Measurements from ENCODE around the gene GPD1L.
"Not testable (repeated sequence)": the region's sequence is repeated elsewhere in the genome, so short reads cannot be mapped to it uniquely, and the experiment has no call there.

The GPD1L gene

DNA sequence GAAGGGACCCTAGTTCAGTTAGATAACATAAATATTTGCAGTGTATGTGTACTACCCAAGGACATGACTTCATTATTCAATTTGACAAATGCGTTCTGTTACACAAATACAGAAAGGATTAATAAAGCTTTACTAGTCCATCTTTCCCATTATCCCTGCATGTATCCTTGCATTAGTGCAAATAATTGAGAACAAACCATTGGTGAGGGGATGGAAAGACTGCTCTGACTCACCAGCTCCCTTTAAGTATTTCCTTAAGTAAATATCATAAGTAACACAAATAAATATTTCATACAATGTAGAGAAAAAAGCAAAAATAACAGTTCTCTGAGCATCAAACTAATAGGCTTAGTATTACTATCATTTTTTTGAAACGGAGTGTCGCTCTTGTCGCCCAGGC lies 1.9 kb upstream of the GPD1L start:
- Histone ChIP-seq H3K4ac (ENCODE audit: low read length) (no peak overlapping the region), H4K8ac (ENCODE audit: low read depth, low read length) (no peak overlapping the region)

DNA sequence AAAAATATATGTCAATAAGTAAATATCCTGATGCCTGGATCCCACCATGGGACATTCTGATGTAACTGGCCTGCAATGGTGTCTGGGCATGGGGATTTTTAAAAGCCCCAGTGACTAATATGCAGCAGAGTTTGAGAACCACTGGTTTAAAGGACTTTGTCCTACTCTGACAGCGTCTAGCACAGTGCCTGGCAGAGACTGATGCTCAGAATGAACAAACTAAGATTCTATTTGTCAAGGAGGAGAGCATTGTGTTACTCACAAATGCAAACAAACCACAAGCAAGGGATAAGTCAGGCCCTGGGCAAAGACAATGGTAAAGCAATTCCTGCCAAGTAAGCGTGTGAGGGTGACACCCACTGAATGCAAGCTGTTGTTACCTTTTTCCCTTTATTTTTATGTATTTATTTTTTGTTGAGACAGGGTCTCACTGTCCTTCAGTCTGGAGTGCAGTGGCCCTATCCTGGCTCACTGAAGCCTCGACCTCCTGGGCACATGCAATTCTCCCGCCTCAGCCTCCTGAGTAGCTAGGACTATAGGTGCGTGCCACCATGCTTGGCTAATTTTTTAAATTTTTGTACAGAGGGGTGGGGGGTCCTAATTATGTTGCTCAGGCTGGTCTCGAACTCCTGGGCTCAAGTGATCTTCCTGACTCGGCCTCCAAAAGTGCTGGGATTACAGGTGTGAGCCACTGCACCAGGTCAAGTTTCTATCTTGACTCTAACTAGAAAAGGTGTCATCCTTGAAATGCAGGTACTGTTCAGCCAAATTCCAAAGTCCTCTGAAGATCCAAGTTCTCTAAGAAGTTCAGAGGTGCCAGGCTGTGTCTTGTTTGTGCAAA lies 909 bp upstream of the GPD1L start:
- Histone ChIP-seq H3K4me1 (ENCODE audit: control insufficient read depth in 2 of 2, insufficient read depth in 1 of 2, low read depth in 1 of 2, low read length in 2 of 2) (peaks cover 3% of the 10 kb centered on the region in 2 donors), H2AK5ac (ENCODE audit: low read depth, low read length) (no peak overlapping the region), H3K14ac (ENCODE audit: low read length) (peak overlapping the region; percentile 58), H2AFZ (ENCODE audit: low read length) (peak overlapping the region; percentile 99), H3K18ac (ENCODE audit: low read length) (peak overlapping the region; percentile 94), H4K91ac (ENCODE audit: low read depth, low read length, poor library complexity) (no peak overlapping the region), H3K36me3 (replicated peaks in 1 of 2; ENCODE audit: control insufficient read depth in 2 of 2, insufficient read depth in 2 of 2, low read length in 2 of 2) (no peaks in the 10 kb centered on the region), H3K9ac (ENCODE audit: low read depth, low read length, poor library complexity) (no peak overlapping the region), H3K9me3 (replicated peaks in 1 of 2; ENCODE audit: control insufficient read depth in 2 of 2, insufficient read depth in 1 of 2, low read depth in 1 of 2, low read length in 2 of 2) (peaks cover 6 to 7% of the 10 kb centered on the region in 2 donors), H4K8ac (ENCODE audit: low read depth, low read length) (peak overlapping the region; percentile 97), H2BK12ac (ENCODE audit: low read length) (peak overlapping the region; percentile 97), H3K27ac (replicated peaks; ENCODE audit: low read length) (no peak overlapping the region), H2BK15ac (ENCODE audit: low read length) (no peak overlapping the region), H2BK5ac (ENCODE audit: low read length) (no peak overlapping the region), H3K4me3 (ENCODE audit: low read length in 2 of 2) (peak overlapping the region in 1 of 2 donors; percentile 61), H3K79me1 (ENCODE audit: low read depth, low read length) (no peaks in the 10 kb centered on the region), H3K4me2 (ENCODE audit: insufficient read depth, low read length, poor library complexity, severe bottlenecking) (no peak overlapping the region), H3K27me3 (ENCODE audit: control insufficient read depth in 3 of 3, insufficient read depth in 3 of 3, low read depth in 1 of 3, low read length in 3 of 3) (peaks cover 0 to 29% (median 15%) of the 10 kb centered on the region in 3 experiments), H3K4ac (ENCODE audit: low read length) (no peak overlapping the region), H2BK120ac (ENCODE audit: low read depth, low read length) (no peak overlapping the region), H3K23ac (ENCODE audit: low read depth, low read length, poor library complexity) (no peak overlapping the region)
- WGBS, 2 donors (ENCODE audit: extremely low coverage in 2 of 2, insufficient read length in 2 of 2, insufficient replicate concordance in 1 of 2) = no CpG with 5 or more reads among the region's 7 CpGs
- no peak for DNase-seq (ENCODE audit: low spot score)

More for the DNA sequence above, 1.9 kb upstream of the GPD1L start:
- no peak overlapping the region for H2BK15ac ChIP-seq (ENCODE audit: low read length)
- H3K27me3 ChIP-seq (ENCODE audit: control insufficient read depth in 3 of 3, insufficient read depth in 3 of 3, low read depth in 1 of 3, low read length in 3 of 3) = peaks cover 0 to 25% (median 15%) of the 10 kb centered on the region in 3 experiments
- no CpG with 5 or more reads among the region's 4 CpGs for WGBS, 2 donors (ENCODE audit: extremely low coverage in 2 of 2, insufficient read length in 2 of 2, insufficient replicate concordance in 1 of 2)
- H3K4me1 ChIP-seq (ENCODE audit: control insufficient read depth in 2 of 2, insufficient read depth in 1 of 2, low read depth in 1 of 2, low read length in 2 of 2) = peaks cover 3% of the 10 kb centered on the region in 2 donors
- no peak overlapping the region for H3K18ac ChIP-seq (ENCODE audit: low read length)
- peaks cover 6 to 7% of the 10 kb centered on the region in 2 donors for H3K9me3 ChIP-seq (replicated peaks in 1 of 2; ENCODE audit: control insufficient read depth in 2 of 2, insufficient read depth in 1 of 2, low read depth in 1 of 2, low read length in 2 of 2)
- no peak overlapping the region for H2AK5ac ChIP-seq (ENCODE audit: low read depth, low read length)
- H3K23ac ChIP-seq (ENCODE audit: low read depth, low read length, poor library complexity) = no peak overlapping the region
- H2BK120ac ChIP-seq (ENCODE audit: low read depth, low read length) = no peak overlapping the region
- no peaks in the 10 kb centered on the region for H3K36me3 ChIP-seq (replicated peaks in 1 of 2; ENCODE audit: control insufficient read depth in 2 of 2, insufficient read depth in 2 of 2, low read length in 2 of 2)
- no peaks in the 10 kb centered on the region for H3K79me1 ChIP-seq (ENCODE audit: low read depth, low read length)
- no peak overlapping the region for H3K9ac ChIP-seq (ENCODE audit: low read depth, low read length, poor library complexity)
- H2BK12ac ChIP-seq (ENCODE audit: low read length) = no peak overlapping the region
- no peak for DNase-seq (ENCODE audit: low spot score)
- H4K91ac ChIP-seq (ENCODE audit: low read depth, low read length, poor library complexity) = no peak overlapping the region
- no peak overlapping the region for H3K4me3 ChIP-seq (ENCODE audit: low read length in 2 of 2)
- H3K4me2 ChIP-seq (ENCODE audit: insufficient read depth, low read length, poor library complexity, severe bottlenecking) = no peak overlapping the region
- no peak overlapping the region for H2AFZ ChIP-seq (ENCODE audit: low read length)
- no peak overlapping the region for H2BK5ac ChIP-seq (ENCODE audit: low read length)
- H3K14ac ChIP-seq (ENCODE audit: low read length) = no peak overlapping the region
- H3K27ac ChIP-seq (replicated peaks; ENCODE audit: low read length) = no peak overlapping the region

GRCh38 chr3:32106929-32107362 lies 526 bp downstream of the GPD1L start:
- no peaks in the 10 kb centered on the region for H3K36me3 ChIP-seq (replicated peaks in 1 of 2; ENCODE audit: control insufficient read depth in 2 of 2, insufficient read depth in 2 of 2, low read length in 2 of 2)
- peak overlapping the region; percentile 90 for H3K9ac ChIP-seq (ENCODE audit: low read depth, low read length, poor library complexity)
- H2AK5ac ChIP-seq (ENCODE audit: low read depth, low read length) = peak overlapping the region; percentile 47
- peak overlapping the region; percentile 61 to 91 for H3K4me3 ChIP-seq (ENCODE audit: low read length in 2 of 2)
- peak overlapping the region; percentile 25 for H4K8ac ChIP-seq (ENCODE audit: low read depth, low read length)
- H3K18ac ChIP-seq (ENCODE audit: low read length) = peak overlapping the region; percentile 83
- H3K23ac ChIP-seq (ENCODE audit: low read depth, low read length, poor library complexity) = peak overlapping the region; percentile 3
- peaks cover 2 to 6% of the 10 kb centered on the region in 2 donors for H3K9me3 ChIP-seq (replicated peaks in 1 of 2; ENCODE audit: control insufficient read depth in 2 of 2, insufficient read depth in 1 of 2, low read depth in 1 of 2, low read length in 2 of 2)
- peak overlapping the region; percentile 75 for H2BK120ac ChIP-seq (ENCODE audit: low read depth, low read length)
- H3K79me1 ChIP-seq (ENCODE audit: low read depth, low read length) = no peaks in the 10 kb centered on the region
- H3K14ac ChIP-seq (ENCODE audit: low read length) = no peak overlapping the region
- no peak overlapping the region for H3K4ac ChIP-seq (ENCODE audit: low read length)
- peak overlapping the region; percentile 99 for H2AFZ ChIP-seq (ENCODE audit: low read length)
- H3K27ac ChIP-seq (replicated peaks; ENCODE audit: low read length) = no peak overlapping the region
- no peak overlapping the region for H4K91ac ChIP-seq (ENCODE audit: low read depth, low read length, poor library complexity)
- peak overlapping the region; percentile 0 for H2BK5ac ChIP-seq (ENCODE audit: low read length)
- no peak for DNase-seq (ENCODE audit: low spot score)
- peaks cover 3% of the 10 kb centered on the region in 2 donors for H3K4me1 ChIP-seq (ENCODE audit: control insufficient read depth in 2 of 2, insufficient read depth in 1 of 2, low read depth in 1 of 2, low read length in 2 of 2)
- peaks cover 0 to 29% (median 15%) of the 10 kb centered on the region in 3 experiments for H3K27me3 ChIP-seq (ENCODE audit: control insufficient read depth in 3 of 3, insufficient read depth in 3 of 3, low read depth in 1 of 3, low read length in 3 of 3)
- no CpG with 5 or more reads among the region's 36 CpGs for WGBS, 2 donors (ENCODE audit: extremely low coverage in 2 of 2, insufficient read length in 2 of 2, insufficient replicate concordance in 1 of 2)
- no peak overlapping the region for H2BK12ac ChIP-seq (ENCODE audit: low read length)
- peak overlapping the region; percentile 94 for H3K4me2 ChIP-seq (ENCODE audit: insufficient read depth, low read length, poor library complexity, severe bottlenecking)
- H2BK15ac ChIP-seq (ENCODE audit: low read length) = no peak overlapping the region

- H3K36me3 ChIP-seq (replicated peaks in 1 of 2; ENCODE audit: control insufficient read depth in 2 of 2, insufficient read depth in 2 of 2, low read length in 2 of 2); H4K8ac ChIP-seq (ENCODE audit: low read depth, low read length); H3K79me1 ChIP-seq (ENCODE audit: low read depth, low read length); H3K18ac ChIP-seq (ENCODE audit: low read length); H3K14ac ChIP-seq (ENCODE audit: low read length); DNase-seq (ENCODE audit: low spot score); H3K4me1 ChIP-seq (ENCODE audit: control insufficient read depth in 2 of 2, insufficient read depth in 1 of 2, low read depth in 1 of 2, low read length in 2 of 2); H3K9ac ChIP-seq (ENCODE audit: low read depth, low read length, poor library complexity); H2AFZ ChIP-seq (ENCODE audit: low read length); H3K4me2 ChIP-seq (ENCODE audit: insufficient read depth, low read length, poor library complexity, severe bottlenecking); H2BK12ac ChIP-seq (ENCODE audit: low read length); H2AK5ac ChIP-seq (ENCODE audit: low read depth, low read length); H3K9me3 ChIP-seq (replicated peaks in 1 of 2; ENCODE audit: control insufficient read depth in 2 of 2, insufficient read depth in 1 of 2, low read depth in 1 of 2, low read length in 2 of 2); H3K4ac ChIP-seq (ENCODE audit: low read length); H2BK5ac ChIP-seq (ENCODE audit: low read length); H3K23ac ChIP-seq (ENCODE audit: low read depth, low read length, poor library complexity); H2BK15ac ChIP-seq (ENCODE audit: low read length); H2BK120ac ChIP-seq (ENCODE audit: low read depth, low read length); H4K91ac ChIP-seq (ENCODE audit: low read depth, low read length, poor library complexity); H3K4me3 ChIP-seq (ENCODE audit: low read length in 2 of 2); H3K27ac ChIP-seq (replicated peaks; ENCODE audit: low read length): not testable (repeated sequence)
- peaks cover 0 to 29% (median 15%) of the 10 kb centered on the region in 3 experiments for H3K27me3 ChIP-seq (ENCODE audit: control insufficient read depth in 3 of 3, insufficient read depth in 3 of 3, low read depth in 1 of 3, low read length in 3 of 3)
- WGBS, 2 donors (ENCODE audit: extremely low coverage in 2 of 2, insufficient read length in 2 of 2, insufficient replicate concordance in 1 of 2) = no CpG with 5 or more reads among the region's 9 CpGs
These were observed 1.8 kb downstream of the GPD1L start for GRCh38 chr3:32108224-32108623.
